Fibroblast of lung (primary cell): ENCODE data around the gene ONECUT1. TPM values are rescaled to one million over a fixed set of nuclear protein-coding genes. Genes with fewer than 3 reads are reported as not detected.

Experiments used
- DNase-seq, 2 donors: peaks; one replicate each; pipeline versions ENCODE4 v3.0.0 to v3.0.0-alpha.2; 2010; ENCODE audit warnings: low read depth in 2 of 2
- H2AFZ ChIP-seq: 2 replicates; pipeline ENCODE4 v1.5.1; 2012; ENCODE audit warnings: low read length, control low read depth, inconsistent platforms
- H3K27ac ChIP-seq: 2 replicates; pipeline ENCODE4 v1.5.1; 2011; ENCODE audit warnings: low read length, control low read depth; ENCODE audit not compliant: insufficient read depth
- H3K27me3 ChIP-seq: 2 replicates; pipeline ENCODE4 v1.5.1; 2011; ENCODE audit warnings: mild to moderate bottlenecking, low read length; ENCODE audit not compliant: control insufficient read depth, insufficient read depth
- H3K36me3 ChIP-seq: 2 replicates; pipeline ENCODE4 v1.5.1; 2011; ENCODE audit warnings: low read length; ENCODE audit not compliant: control insufficient read depth, insufficient read depth
- H3K4me1 ChIP-seq: 2 replicates; pipeline ENCODE4 v1.5.1; 2011; ENCODE audit warnings: low read length; ENCODE audit not compliant: control insufficient read depth, insufficient read depth; ENCODE audit errors: extremely low read depth
- H3K4me2 ChIP-seq: 2 replicates; pipeline ENCODE4 v1.5.1; 2011; ENCODE audit warnings: low read length, control low read depth; ENCODE audit not compliant: insufficient read depth; ENCODE audit errors: extremely low read depth
- H3K4me3 ChIP-seq, 4 experiments: fragments of 200-600 bp in 1 of 4; sonication (generic) in 1 of 4; replicated peaks in 1 of 4; 2 replicates each; pipeline ENCODE4 v1.5.1; 2011 to 2016; ENCODE audit warnings: low read length in 4 of 4, low read depth in 3 of 4, mild to moderate bottlenecking in 3 of 4, control low read depth in 2 of 4, inconsistent platforms in 1 of 4, mixed read lengths in 1 of 4; ENCODE audit not compliant: insufficient read depth in 1 of 4; ENCODE audit errors: control extremely low read depth in 1 of 4
- H3K79me2 ChIP-seq: 2 replicates; pipeline ENCODE4 v1.5.1; 2012; ENCODE audit warnings: mild to moderate bottlenecking, low read length, inconsistent platforms; ENCODE audit not compliant: control insufficient read depth, insufficient read depth
- H3K9ac ChIP-seq: 2 replicates; pipeline ENCODE4 v1.5.1; 2011; ENCODE audit warnings: mild to moderate bottlenecking, low read length, control low read depth; ENCODE audit not compliant: insufficient read depth
- H3K9me3 ChIP-seq: 2 replicates; pipeline ENCODE4 v1.5.1; 2012; ENCODE audit warnings: low read depth, low read length; ENCODE audit not compliant: control insufficient read depth, insufficient read depth
- H4K20me1 ChIP-seq: 2 replicates; pipeline ENCODE4 v1.5.1; 2011; ENCODE audit warnings: low read length; ENCODE audit not compliant: control insufficient read depth, insufficient read depth; ENCODE audit errors: extremely low read depth
- CTCF ChIP-seq, 2 donors: IDR thresholded peaks in 1 of 2; conservative IDR thresholded peaks in 1 of 2; 1 replicate in 1 of 2; 2 replicates in 1 of 2; pipeline ENCODE4 v1.5.1; 2011 to 2012; ENCODE audit warnings: low read length in 2 of 2, control low read depth in 1 of 2, inconsistent platforms in 1 of 2, low read depth in 1 of 2, mild to moderate bottlenecking in 1 of 2
- EZH2 ChIP-seq: IDR thresholded peaks from 2 replicates; pipeline ENCODE4 v1.5.1; 2012; ENCODE audit warnings: low read length, control low read depth, mild to moderate bottlenecking; ENCODE audit errors: missing control alignments
- polyA plus RNA-seq, 2 donors: library from polyadenylated mRNA; depleted of rRNA in 1 of 2; stranded (reverse) in 1 of 2; unstranded in 1 of 2; fragments of >200 nt; gene quantifications; 2 replicates each; pipeline ENCODE4 v1.2.1, GENCODE V29; 2011 to 2012; ENCODE audit warnings: missing spikeins in 1 of 2
- total RNA-seq: library from RNA; depleted of rRNA; stranded (reverse); fragments of >200 nt; gene quantifications from 2 replicates; pipeline ENCODE4 v1.2.1, GENCODE V29; 2014

ONECUT1 gene
- total and polyA plus RNA-seq, 2 donors (not counting 1 experiment from before 2014, with no cell fraction given), result not detected

- Histone ChIP-seq H3K36me3 (no peaks in the 10 kb centered on the region), H3K4me1 (no peaks in the 10 kb centered on the region), H3K9ac (no peak overlapping the region), H3K27me3 (peaks cover 56% of the 10 kb centered on the region), H3K27ac (no peak overlapping the region), H2AFZ (no peak overlapping the region), H3K4me2 (peak overlapping the region; percentile 44), H4K20me1 (no peaks in the 10 kb centered on the region), H3K4me3 (peak overlapping the region in 1 of 4 experiments; percentile 7), H3K79me2 (no peaks in the 10 kb centered on the region), H3K9me3 (no peaks in the 10 kb centered on the region)
- TF ChIP-seq CTCF (conservative IDR thresholded peaks at IDR 0.05 in 1 of 2, IDR thresholded peaks at IDR 0.05 in 1 of 2; ENCODE audit: low read depth in 1 of 2, low read length in 2 of 2) (peak in 1 of 2 donors; percentile 22), EZH2 (peak; percentile 77)
- no peak for DNase-seq
Measured at GRCh38 chr15:52805351-52806283, 15.5 kb upstream of the ONECUT1 start.

GRCh38 chr15:52804526-52805081 is 14.5 kb upstream of the ONECUT1 start:
- no peaks in the 10 kb centered on the region for H4K20me1 ChIP-seq
- H3K4me3 ChIP-seq, result peak overlapping the region in 2 of 4 experiments; percentile 36 to 39
- TF ChIP-seq EZH2 (peak; percentile 80), CTCF (conservative IDR thresholded peaks at IDR 0.05 in 1 of 2, IDR thresholded peaks at IDR 0.05 in 1 of 2; ENCODE audit: low read depth in 1 of 2, low read length in 2 of 2) (no peak)
- no peaks in the 10 kb centered on the region for H3K9me3 ChIP-seq
- H2AFZ ChIP-seq, result no peak overlapping the region
- H3K79me2 ChIP-seq, result no peaks in the 10 kb centered on the region
- DNase-seq, result no peak
- H3K36me3 ChIP-seq, result no peaks in the 10 kb centered on the region
- no peak overlapping the region for H3K9ac ChIP-seq
- H3K27ac ChIP-seq, result no peak overlapping the region
- H3K4me2 ChIP-seq, result peak overlapping the region; percentile 44
- no peaks in the 10 kb centered on the region for H3K4me1 ChIP-seq
- peaks cover 66% of the 10 kb centered on the region for H3K27me3 ChIP-seq

- Histone ChIP-seq H3K79me2 (no peaks in the 10 kb centered on the region), H2AFZ (no peak overlapping the region), H3K4me2 (no peak overlapping the region), H3K9me3 (no peaks in the 10 kb centered on the region), H3K9ac (no peak overlapping the region), H3K4me3 (no peak overlapping the region), H3K36me3 (no peaks in the 10 kb centered on the region), H3K27ac (no peak overlapping the region), H4K20me1 (no peaks in the 10 kb centered on the region), H3K27me3 (peaks cover 73% of the 10 kb centered on the region), H3K4me1 (no peaks in the 10 kb centered on the region)
- peak; percentile 87 for TF ChIP-seq EZH2
- TF ChIP-seq CTCF (conservative IDR thresholded peaks at IDR 0.05 in 1 of 2, IDR thresholded peaks at IDR 0.05 in 1 of 2; ENCODE audit: low read depth in 1 of 2, low read length in 2 of 2), result no peak
- no peak for DNase-seq
Measured at GRCh38 chr15:52803467-52804306, 13.6 kb upstream of the ONECUT1 start.
